Endothelial cell of umbilical vein (primary cell): Measurements from ENCODE around the gene UST. TPM values are rescaled to one million over a fixed set of nuclear protein-coding genes. Genes with fewer than 3 reads are reported as not detected.
A peak's percentile ranks its signal among the peaks of the same experiment; 100 is the strongest.

Experiments
- BruUV-seq: library from RNA; stranded (reverse); fragments of 400-500 nt; replicated peaks from 2 replicates; lab custom pipeline; 2021; lab: Mats Ljungman, UMichigan
- CTCF ChIA-PET: fragments of 300-600, 350-600 bp; sonication (Branson Sonifier 250); formaldehyde crosslinking; loops from one replicate; lab custom pipeline; 2021; ENCODE audit warnings: antibody characterized with exemption, inconsistent platforms; lab: Charles Lee
- POLR2A ChIA-PET: fragments of 300-600, 350-600 bp; sonication (Branson Sonifier 250); formaldehyde crosslinking; loops from one replicate; lab custom pipeline; 2021; ENCODE audit warnings: antibody characterized with exemption, inconsistent platforms; lab: Charles Lee
- DNase-seq: peaks from one replicate; pipeline ENCODE4 v3.0.0-alpha.2; 2011; ENCODE audit warnings: low read depth, low spot score
- FAIRE-seq: peaks from 2 replicates; lab custom pipeline; 2011; peaks lifted over from hg19 to GRCh38; lab: Jason Lieb, UNC
- H2AFZ ChIP-seq: 2 replicates; pipeline ENCODE4 v1.6.0; 2012; ENCODE audit warnings: low read depth, low read length, control low read depth, inconsistent platforms
- H3K27ac ChIP-seq: 2 replicates; pipeline ENCODE4 v1.5.1; 2011; ENCODE audit warnings: low read depth, mild to moderate bottlenecking, control low read depth, low read length, moderate library complexity; ENCODE audit not compliant: insufficient read depth
- H3K27me3 ChIP-seq, 2 experiments: 2 replicates each; pipeline versions ENCODE4 v1.6.0 to v1.6.1; 2011; ENCODE audit warnings: low read length in 2 of 2, mixed read lengths in 1 of 2; ENCODE audit not compliant: control insufficient read depth in 2 of 2, insufficient read depth in 2 of 2
- H3K36me3 ChIP-seq, 2 experiments: 2 replicates in 1 of 2; 3 replicates in 1 of 2; pipeline ENCODE4 v1.5.1; 2011; ENCODE audit warnings: low read length in 2 of 2, mild to moderate bottlenecking in 1 of 2, moderate library complexity in 1 of 2; ENCODE audit not compliant: control insufficient read depth in 2 of 2, insufficient read depth in 2 of 2; ENCODE audit errors: extremely low read depth in 1 of 2
- H3K4me1 ChIP-seq: 3 replicates; pipeline ENCODE4 v1.5.1; 2011; ENCODE audit warnings: mild to moderate bottlenecking, low read length; ENCODE audit not compliant: control insufficient read depth, insufficient read depth; ENCODE audit errors: extremely low read depth
- H3K4me2 ChIP-seq: 2 replicates; pipeline ENCODE4 v1.6.1; 2011; ENCODE audit warnings: low read length, control low read depth, mixed read lengths; ENCODE audit not compliant: insufficient read depth
- H3K4me3 ChIP-seq, 3 experiments: fragments of 200-600 bp in 1 of 3; sonication (generic), shearing (Covaris generic) in 1 of 3; replicated peaks in 1 of 3; 2 replicates each; pipeline ENCODE4 v1.5.1; 2011 to 2016; ENCODE audit warnings: control low read depth in 3 of 3, low read length in 3 of 3, mild to moderate bottlenecking in 2 of 3, inconsistent platforms in 1 of 3, low read depth in 1 of 3, moderate library complexity in 1 of 3; ENCODE audit not compliant: insufficient read depth in 1 of 3
- H3K79me2 ChIP-seq: 2 replicates; pipeline ENCODE4 v1.6.0; 2012; ENCODE audit warnings: low read length, inconsistent platforms; ENCODE audit not compliant: control insufficient read depth, insufficient read depth
- H3K9ac ChIP-seq: replicated peaks from 2 replicates; pipeline ENCODE3; 2011; ENCODE audit warnings: low read length, control low read depth; ENCODE audit not compliant: insufficient read depth; ENCODE audit errors: extremely low read depth
- H3K9me1 ChIP-seq: replicated peaks from 3 replicates; pipeline ENCODE4 v1.6.0; 2011; ENCODE audit warnings: mild to moderate bottlenecking, low read length; ENCODE audit not compliant: control insufficient read depth, insufficient read depth; ENCODE audit errors: extremely low read depth
- H3K9me3 ChIP-seq: replicated peaks from 2 replicates; pipeline ENCODE4 v1.5.1; 2012; ENCODE audit warnings: low read length, inconsistent platforms; ENCODE audit not compliant: control insufficient read depth, insufficient read depth
- H4K20me1 ChIP-seq: replicated peaks from 2 replicates; pipeline ENCODE3; 2011; ENCODE audit warnings: mild to moderate bottlenecking, low read length; ENCODE audit not compliant: control insufficient read depth, insufficient read depth; ENCODE audit errors: extremely low read depth
- EZH2 ChIP-seq: IDR thresholded peaks from 2 replicates; pipeline ENCODE4 v1.6.1; 2012; ENCODE audit warnings: borderline replicate concordance, low read depth, mild to moderate bottlenecking, moderate library complexity, low read length, inconsistent platforms; ENCODE audit not compliant: severe bottlenecking
- FOS ChIP-seq: IDR thresholded peaks from 2 replicates; pipeline ENCODE4 v1.6.1; 2011; ENCODE audit warnings: mild to moderate bottlenecking, low read length, moderate library complexity, borderline replicate concordance; ENCODE audit not compliant: insufficient read depth
- GATA2 ChIP-seq: IDR thresholded peaks from 2 replicates; pipeline ENCODE4 v1.7.0; 2011; ENCODE audit warnings: low read depth, mild to moderate bottlenecking, moderate library complexity, mixed read lengths, low read length; ENCODE audit not compliant: insufficient read length, insufficient read depth
- JUN ChIP-seq: IDR thresholded peaks from 2 replicates; pipeline ENCODE4 v1.6.1; 2011; ENCODE audit warnings: borderline replicate concordance, low read depth; ENCODE audit not compliant: insufficient read length, insufficient read depth
- MAX ChIP-seq: IDR thresholded peaks from 2 replicates; pipeline ENCODE4 v1.6.1; 2011; ENCODE audit not compliant: insufficient read depth, insufficient read length
- MYC ChIP-seq: IDR thresholded peaks from one replicate; pipeline ENCODE4 v1.6.1; 2011; ENCODE audit warnings: mild to moderate bottlenecking, low read depth, low read length
- POLR2A ChIP-seq: IDR thresholded peaks from 2 replicates; pipeline ENCODE4 v1.6.1; 2012; ENCODE audit warnings: low read depth, mild to moderate bottlenecking, control low read depth, low read length
- POLR2AphosphoS5 ChIP-seq: IDR thresholded peaks from 2 replicates; pipeline ENCODE4 v1.6.1; 2012; ENCODE audit warnings: low read depth, mild to moderate bottlenecking, control low read depth, low read length, moderate library complexity; ENCODE audit not compliant: insufficient read depth
- dilution Hi-C: fragments of 300-500 bp; cut with MboI; formaldehyde crosslinking; loops from one replicate; pipeline ENCODE4 v1.15.0; 2019; ENCODE audit warnings: low sequenced_read_pairs; ENCODE audit not compliant: extremely low pct_ligation_motif_present
- intact Hi-C: fragments of 100-400 bp; cut with micrococcal nuclease; formaldehyde crosslinking; loops from one replicate; pipeline ENCODE4 v1.10.0; 2022
- polyA plus RNA-seq, 4 experiments: library from polyadenylated mRNA; depleted of rRNA in 3 of 4; stranded (reverse) in 3 of 4; unstranded in 1 of 4; fragments of >200 nt; gene quantifications; 2 replicates each; pipeline versions ENCODE4 v1.2.1 to v1.2.3, GENCODE V29; 2011 to 2012; ENCODE audit warnings: missing spikeins in 1 of 4
- total RNA-seq: library from RNA; stranded (reverse); gene quantifications from 2 replicates; pipeline ENCODE4 v1.2.3, GENCODE V29; 2021
- TF ChIP-seq, protein P1 (sequence below), 2 donors: IDR thresholded peaks; 1 replicate in 1 of 2; 2 replicates in 1 of 2; pipeline ENCODE4 v1.5.1; 2011; ENCODE audit warnings: low read length in 2 of 2, mild to moderate bottlenecking in 2 of 2, moderate library complexity in 2 of 2, control low read depth in 1 of 2, inconsistent platforms in 1 of 2, low read depth in 1 of 2; ENCODE audit not compliant: insufficient read depth in 1 of 2; ENCODE audit errors: extremely low read depth in 1 of 2

The UST gene
- total and polyA plus RNA-seq, 2 donors (not counting 3 experiments of a cell fraction or from before 2014, with no cell fraction given) = 0.26 to 0.84 TPM

GRCh38 chr6:149065121-149065520 is 318.3 kb downstream of the UST start:
- Histone ChIP-seq H3K36me3 (no peaks in the 10 kb centered on the region), H3K79me2 (no peaks in the 10 kb centered on the region), H3K9me3 (no peaks in the 10 kb centered on the region), H3K4me3 (no peak overlapping the region), H3K9ac (no peak overlapping the region), H4K20me1 (no peaks in the 10 kb centered on the region), H3K4me1 (peaks cover 10% of the 10 kb centered on the region), H3K9me1 (no peaks in the 10 kb centered on the region), H3K27ac (no peak overlapping the region), H3K4me2 (no peak overlapping the region), H3K27me3 (peaks cover 34 to 53% of the 10 kb centered on the region in 2 experiments), H2AFZ (no peak overlapping the region)
- CTCF ChIA-PET = interaction anchor here (0.9 to 1.8 kb wide), 5 partner anchors 8 to 366 kb away, joined by 3 to 6 read pairs (median 4); no protein-coding TSS in a partner anchor
- DNase-seq (peak; percentile 37), FAIRE-seq (no peak)
- POLR2A ChIA-PET = no interaction called here
- intact Hi-C loops (no loop called here), dilution Hi-C loops (no loop called here)
- BruUV-seq = no TSS peak
- TF ChIP-seq POLR2A = no peak

DNA sequence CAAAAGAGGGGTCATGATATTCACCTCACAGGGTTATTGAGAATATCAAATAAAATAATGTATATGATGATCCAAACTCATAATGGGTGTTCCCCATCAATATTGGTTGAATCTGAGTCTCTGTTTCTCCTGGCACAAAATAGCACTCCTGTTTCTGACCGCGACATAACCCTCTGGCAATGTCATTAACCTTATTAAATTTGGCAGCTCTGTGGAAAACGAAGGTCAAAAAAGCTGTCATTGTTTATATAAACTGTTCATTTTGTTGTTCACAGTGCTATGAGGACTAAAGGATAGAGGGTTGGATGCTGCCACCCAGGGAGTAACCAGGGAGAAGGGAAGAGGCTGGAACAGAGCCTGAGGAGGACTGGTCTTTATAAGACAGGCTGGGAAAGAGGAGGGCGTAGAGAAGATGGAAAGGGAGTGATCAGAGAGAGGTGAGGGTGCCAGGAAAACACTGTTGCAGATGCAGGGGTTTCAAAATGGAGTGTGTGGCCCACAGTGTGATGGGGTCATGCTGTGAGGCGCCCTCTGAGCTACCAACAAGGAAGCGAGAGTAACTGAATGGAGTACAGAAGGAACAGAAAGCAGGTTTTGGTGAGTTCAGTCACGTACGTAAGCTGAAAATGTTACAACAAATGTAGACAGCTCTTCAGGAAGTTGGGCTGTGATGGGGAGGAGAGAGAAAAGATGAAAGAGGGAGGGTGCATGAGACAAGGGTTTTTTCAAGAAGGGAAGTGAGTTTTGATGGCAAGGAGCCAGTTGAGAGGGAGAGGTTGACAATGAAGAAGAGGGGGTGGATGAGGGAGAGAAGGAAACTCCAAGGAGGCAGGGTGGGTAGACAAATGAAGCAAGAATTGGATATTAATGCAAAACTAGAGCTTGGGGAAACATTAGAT is 319.1 kb downstream of the UST start:
- CTCF ChIA-PET = interaction anchor here (0.7 to 1.8 kb wide), 9 partner anchors 12 to 488 kb away, joined by 3 to 8 read pairs (median 4); no protein-coding TSS in a partner anchor

More for the DNA sequence above, 319.1 kb downstream of the UST start:
- Histone ChIP-seq H3K9ac (no peak overlapping the region), H3K9me1 (no peaks in the 10 kb centered on the region), H3K4me2 (no peak overlapping the region), H3K27ac (no peak overlapping the region), H4K20me1 (no peaks in the 10 kb centered on the region), H3K4me3 (no peak overlapping the region), H2AFZ (no peak overlapping the region), H3K4me1 (peaks cover 2% of the 10 kb centered on the region), H3K36me3 (no peaks in the 10 kb centered on the region), H3K79me2 (no peaks in the 10 kb centered on the region), H3K27me3 (peaks cover 34 to 54% of the 10 kb centered on the region in 2 experiments), H3K9me3 (no peaks in the 10 kb centered on the region)
- intact Hi-C loops (no loop called here), dilution Hi-C loops (no loop called here)
- no peak for FAIRE-seq
- BruUV-seq = no TSS peak
- no peak for DNase-seq
- POLR2A ChIA-PET = no interaction called here
- TF ChIP-seq FOS = no peak
- TF ChIP-seq EZH2 = no peak
- TF ChIP-seq GATA2 = no peak
- TF ChIP-seq MAX = no peak
- TF ChIP-seq POLR2AphosphoS5 = no peak
- no peak for TF ChIP-seq MYC
- no peak for TF ChIP-seq JUN
- no peak for TF ChIP-seq POLR2A
- TF ChIP-seq, protein P1, sequence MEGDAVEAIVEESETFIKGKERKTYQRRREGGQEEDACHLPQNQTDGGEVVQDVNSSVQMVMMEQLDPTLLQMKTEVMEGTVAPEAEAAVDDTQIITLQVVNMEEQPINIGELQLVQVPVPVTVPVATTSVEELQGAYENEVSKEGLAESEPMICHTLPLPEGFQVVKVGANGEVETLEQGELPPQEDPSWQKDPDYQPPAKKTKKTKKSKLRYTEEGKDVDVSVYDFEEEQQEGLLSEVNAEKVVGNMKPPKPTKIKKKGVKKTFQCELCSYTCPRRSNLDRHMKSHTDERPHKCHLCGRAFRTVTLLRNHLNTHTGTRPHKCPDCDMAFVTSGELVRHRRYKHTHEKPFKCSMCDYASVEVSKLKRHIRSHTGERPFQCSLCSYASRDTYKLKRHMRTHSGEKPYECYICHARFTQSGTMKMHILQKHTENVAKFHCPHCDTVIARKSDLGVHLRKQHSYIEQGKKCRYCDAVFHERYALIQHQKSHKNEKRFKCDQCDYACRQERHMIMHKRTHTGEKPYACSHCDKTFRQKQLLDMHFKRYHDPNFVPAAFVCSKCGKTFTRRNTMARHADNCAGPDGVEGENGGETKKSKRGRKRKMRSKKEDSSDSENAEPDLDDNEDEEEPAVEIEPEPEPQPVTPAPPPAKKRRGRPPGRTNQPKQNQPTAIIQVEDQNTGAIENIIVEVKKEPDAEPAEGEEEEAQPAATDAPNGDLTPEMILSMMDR (IDR thresholded peaks at IDR 0.05; ENCODE audit: extremely low read depth in 1 of 2, insufficient read depth in 1 of 2, low read depth in 1 of 2, low read length in 2 of 2) = no peak
